Measurements from ENCODE around the gene DGKK. TPM values are rescaled to one million over a fixed set of nuclear protein-coding genes. Genes with fewer than 3 reads are reported as not detected.

The DGKK gene
- polyA plus RNA-seq, 1 donor (not counting 4 experiments of a cell fraction or from before 2014, with no cell fraction given) = not detected

- H3K36me3 ChIP-seq (ENCODE audit: control insufficient read depth in 2 of 2, extremely low read depth in 1 of 2, insufficient read depth in 2 of 2, low read length in 2 of 2) = no peaks in the 10 kb centered on the region
- H3K4me2 ChIP-seq (ENCODE audit: control insufficient read depth, extremely low read depth, insufficient read depth, low read depth, low read length) = no peak overlapping the region
- H4K20me1 ChIP-seq (ENCODE audit: control insufficient read depth, extremely low read depth, insufficient read depth, low read length) = no peaks in the 10 kb centered on the region
- DNase-seq (ENCODE audit: low read depth, low spot score) (no peak), FAIRE-seq (no peak)
- TF ChIP-seq EZH2 (IDR thresholded peaks at IDR 0.05; ENCODE audit: low read length) = no peak
- TF ChIP-seq, protein P1, sequence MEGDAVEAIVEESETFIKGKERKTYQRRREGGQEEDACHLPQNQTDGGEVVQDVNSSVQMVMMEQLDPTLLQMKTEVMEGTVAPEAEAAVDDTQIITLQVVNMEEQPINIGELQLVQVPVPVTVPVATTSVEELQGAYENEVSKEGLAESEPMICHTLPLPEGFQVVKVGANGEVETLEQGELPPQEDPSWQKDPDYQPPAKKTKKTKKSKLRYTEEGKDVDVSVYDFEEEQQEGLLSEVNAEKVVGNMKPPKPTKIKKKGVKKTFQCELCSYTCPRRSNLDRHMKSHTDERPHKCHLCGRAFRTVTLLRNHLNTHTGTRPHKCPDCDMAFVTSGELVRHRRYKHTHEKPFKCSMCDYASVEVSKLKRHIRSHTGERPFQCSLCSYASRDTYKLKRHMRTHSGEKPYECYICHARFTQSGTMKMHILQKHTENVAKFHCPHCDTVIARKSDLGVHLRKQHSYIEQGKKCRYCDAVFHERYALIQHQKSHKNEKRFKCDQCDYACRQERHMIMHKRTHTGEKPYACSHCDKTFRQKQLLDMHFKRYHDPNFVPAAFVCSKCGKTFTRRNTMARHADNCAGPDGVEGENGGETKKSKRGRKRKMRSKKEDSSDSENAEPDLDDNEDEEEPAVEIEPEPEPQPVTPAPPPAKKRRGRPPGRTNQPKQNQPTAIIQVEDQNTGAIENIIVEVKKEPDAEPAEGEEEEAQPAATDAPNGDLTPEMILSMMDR (optimal IDR thresholded peaks at IDR 0.05 in 1 of 3, IDR thresholded peaks at IDR 0.05 in 1 of 3, conservative IDR thresholded peaks at IDR 0.05 in 1 of 3; ENCODE audit: extremely low read depth in 1 of 3, insufficient read depth in 2 of 3, low read length in 3 of 3) = no peak
- dilution Hi-C loops (cut with MboI; ENCODE audit: extremely low pct_ligation_motif_present, low sequenced_read_pairs) = no loop called here
- H3K9ac ChIP-seq (ENCODE audit: control insufficient read depth, extremely low read depth, insufficient read depth, low read length) = no peak overlapping the region
- H3K9me3 ChIP-seq (ENCODE audit: control insufficient read depth, low read depth, low read length) = no peaks in the 10 kb centered on the region
- H3K27ac ChIP-seq (ENCODE audit: control insufficient read depth, insufficient read depth, low read length) = no peak overlapping the region
- no peaks in the 10 kb centered on the region for H3K4me1 ChIP-seq (ENCODE audit: control insufficient read depth, extremely low read depth, insufficient read depth, low read length)
- no peaks in the 10 kb centered on the region for H3K27me3 ChIP-seq (ENCODE audit: control insufficient read depth, extremely low read depth, insufficient read depth, low read length)
- H3K79me2 ChIP-seq (ENCODE audit: control insufficient read depth, insufficient read depth, low read length) = no peaks in the 10 kb centered on the region
- no peak overlapping the region for H3K4me3 ChIP-seq (ENCODE audit: control insufficient read depth in 2 of 3, extremely low read depth in 1 of 3, insufficient read depth in 2 of 3, low read depth in 1 of 3, low read length in 3 of 3)
- no peak overlapping the region for H2AFZ ChIP-seq (ENCODE audit: control insufficient read depth, low read length)
- H3K9me1 ChIP-seq (ENCODE audit: control insufficient read depth, extremely low read depth, insufficient read depth, low read length) = no peaks in the 10 kb centered on the region
Measured at GRCh38 chrX:50452782-50453181, 17.8 kb downstream of the DGKK start.

DNA sequence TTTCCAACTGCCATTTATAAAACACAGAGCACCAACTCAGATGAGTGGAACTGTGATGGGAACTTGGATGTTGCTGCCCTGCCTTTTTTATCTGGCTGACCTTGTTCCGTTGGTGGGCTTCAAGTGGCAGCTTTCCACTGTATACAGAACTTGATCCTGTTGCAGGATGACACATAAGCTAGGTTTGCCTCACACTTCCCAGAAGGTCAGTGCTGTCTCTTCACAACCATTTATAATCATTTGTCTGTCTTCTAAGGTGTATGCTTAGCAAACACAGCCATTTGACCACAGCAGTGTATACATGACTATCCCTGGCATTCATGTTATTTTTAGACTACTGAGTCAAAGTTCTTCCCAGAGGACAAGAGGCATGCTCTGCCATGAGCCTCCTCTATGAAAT lies 20.3 kb downstream of the DGKK start:
- dilution Hi-C loops (cut with MboI; ENCODE audit: extremely low pct_ligation_motif_present, low sequenced_read_pairs) = no loop called here
- no peak overlapping the region for H3K27ac ChIP-seq (ENCODE audit: control insufficient read depth, insufficient read depth, low read length)
- H2AFZ ChIP-seq (ENCODE audit: control insufficient read depth, low read length) = no peak overlapping the region
- DNase-seq (ENCODE audit: low read depth, low spot score) (no peak), FAIRE-seq (no peak)
- H3K4me1 ChIP-seq (ENCODE audit: control insufficient read depth, extremely low read depth, insufficient read depth, low read length) = no peaks in the 10 kb centered on the region
- no peak overlapping the region for H3K9ac ChIP-seq (ENCODE audit: control insufficient read depth, extremely low read depth, insufficient read depth, low read length)
- H3K36me3 ChIP-seq (ENCODE audit: control insufficient read depth in 2 of 2, extremely low read depth in 1 of 2, insufficient read depth in 2 of 2, low read length in 2 of 2) = no peaks in the 10 kb centered on the region
- no peaks in the 10 kb centered on the region for H4K20me1 ChIP-seq (ENCODE audit: control insufficient read depth, extremely low read depth, insufficient read depth, low read length)
- no peaks in the 10 kb centered on the region for H3K79me2 ChIP-seq (ENCODE audit: control insufficient read depth, insufficient read depth, low read length)
- no peak overlapping the region for H3K4me3 ChIP-seq (ENCODE audit: control insufficient read depth in 2 of 3, extremely low read depth in 1 of 3, insufficient read depth in 2 of 3, low read depth in 1 of 3, low read length in 3 of 3)
- no peaks in the 10 kb centered on the region for H3K9me3 ChIP-seq (ENCODE audit: control insufficient read depth, low read depth, low read length)
- no peak overlapping the region for H3K4me2 ChIP-seq (ENCODE audit: control insufficient read depth, extremely low read depth, insufficient read depth, low read depth, low read length)
- TF ChIP-seq, protein P1 (optimal IDR thresholded peaks at IDR 0.05 in 1 of 3, IDR thresholded peaks at IDR 0.05 in 1 of 3, conservative IDR thresholded peaks at IDR 0.05 in 1 of 3; ENCODE audit: extremely low read depth in 1 of 3, insufficient read depth in 2 of 3, low read length in 3 of 3) = no peak
- TF ChIP-seq EZH2 (IDR thresholded peaks at IDR 0.05; ENCODE audit: low read length) = no peak
- no peaks in the 10 kb centered on the region for H3K9me1 ChIP-seq (ENCODE audit: control insufficient read depth, extremely low read depth, insufficient read depth, low read length)
- no peaks in the 10 kb centered on the region for H3K27me3 ChIP-seq (ENCODE audit: control insufficient read depth, extremely low read depth, insufficient read depth, low read length)
